ENCODE data around the gene EGLN2. TPM values are rescaled to one million over a fixed set of nuclear protein-coding genes. Genes with fewer than 3 reads are reported as not detected.

Gene EGLN2
- total and polyA plus RNA-seq, 2 donors (not counting 3 experiments of a cell fraction or from before 2014, with no cell fraction given), result 118 to 152 TPM

GRCh38 chr19:40804783-40805242 is 5.8 kb downstream of the EGLN2 start:
- H3K27me3 ChIP-seq (ENCODE audit: control insufficient read depth in 2 of 2, insufficient read depth in 2 of 2, low read length in 2 of 2), result no peaks in the 10 kb centered on the region
- no peak for FAIRE-seq
- intact Hi-C loops (cut with micrococcal nuclease) (loop anchor here (10.0 kb wide), 1 partner anchor 360 kb away; the partner anchor contains the start of gene SERTAD3), dilution Hi-C loops (cut with MboI; ENCODE audit: extremely low pct_ligation_motif_present, low sequenced_read_pairs) (no loop called here)
- peaks cover 72% of the 10 kb centered on the region for H3K4me1 ChIP-seq (ENCODE audit: control insufficient read depth, extremely low read depth, insufficient read depth, low read length)
- no peak for TF ChIP-seq MYC (IDR thresholded peaks at IDR 0.05; ENCODE audit: low read depth, low read length)
- TF ChIP-seq CTCF (IDR thresholded peaks at IDR 0.05; ENCODE audit: extremely low read depth in 1 of 2, insufficient read depth in 1 of 2, low read depth in 1 of 2, low read length in 2 of 2), result peak in 1 of 2 donors; percentile 31
- TF ChIP-seq EZH2 (IDR thresholded peaks at IDR 0.05; ENCODE audit: borderline replicate concordance, low read depth, low read length, severe bottlenecking), result no peak
- no peak for TF ChIP-seq MAX (IDR thresholded peaks at IDR 0.05; ENCODE audit: insufficient read depth, insufficient read length)
- H3K9me1 ChIP-seq (replicated peaks; ENCODE audit: control insufficient read depth, extremely low read depth, insufficient read depth, low read length), result no peaks in the 10 kb centered on the region
- CTCF ChIA-PET, result interaction anchor here (1.8 to 3.9 kb wide), 3 partner anchors 15 to 141 kb away, joined by 5 to 70 read pairs (median 22); partner anchors contain the start of gene ACTMAP
- no TSS peak for BruUV-seq (replicated peaks)
- no peak for DNase-seq (ENCODE audit: low read depth, low spot score)
- peaks cover 81% of the 10 kb centered on the region for H3K79me2 ChIP-seq (ENCODE audit: control insufficient read depth, insufficient read depth, low read length)
- peaks cover 9 to 45% of the 10 kb centered on the region in 2 experiments for H3K36me3 ChIP-seq (ENCODE audit: control insufficient read depth in 2 of 2, extremely low read depth in 1 of 2, insufficient read depth in 2 of 2, low read length in 2 of 2)
- no peak overlapping the region for H3K27ac ChIP-seq (ENCODE audit: insufficient read depth, low read depth, low read length)
- no peak overlapping the region for H3K9ac ChIP-seq (replicated peaks; ENCODE audit: extremely low read depth, insufficient read depth, low read length)
- H2AFZ ChIP-seq (ENCODE audit: low read depth, low read length), result no peak overlapping the region
- H4K20me1 ChIP-seq (replicated peaks; ENCODE audit: control insufficient read depth, extremely low read depth, insufficient read depth, low read length), result no peaks in the 10 kb centered on the region
- H3K9me3 ChIP-seq (replicated peaks; ENCODE audit: control insufficient read depth, insufficient read depth, low read length), result no peaks in the 10 kb centered on the region
- H3K4me3 ChIP-seq (replicated peaks in 1 of 3; ENCODE audit: insufficient read depth in 1 of 3, low read depth in 1 of 3, low read length in 3 of 3), result no peak overlapping the region
- H3K4me2 ChIP-seq (ENCODE audit: insufficient read depth, low read length), result no peak overlapping the region
- POLR2A ChIA-PET, result no interaction called here

All from endothelial cell of umbilical vein (primary cell).